HG03066 (cell line): ENCODE measurements around the gene SCGB1A1.
"Not testable (repeated sequence)": the region's sequence is repeated elsewhere in the genome, so short reads cannot be mapped to it uniquely, and the experiment has no call there.

Source experiments
- ATAC-seq: cut with Tn5 transposase; IDR thresholded peaks from one replicate; pipeline ENCODE4 v1.9.1; 2021; ENCODE audit warnings: low read depth; ENCODE audit not compliant: unreplicated experiment

SCGB1A1 gene, protein sequence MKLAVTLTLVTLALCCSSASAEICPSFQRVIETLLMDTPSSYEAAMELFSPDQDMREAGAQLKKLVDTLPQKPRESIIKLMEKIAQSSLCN

DNA sequence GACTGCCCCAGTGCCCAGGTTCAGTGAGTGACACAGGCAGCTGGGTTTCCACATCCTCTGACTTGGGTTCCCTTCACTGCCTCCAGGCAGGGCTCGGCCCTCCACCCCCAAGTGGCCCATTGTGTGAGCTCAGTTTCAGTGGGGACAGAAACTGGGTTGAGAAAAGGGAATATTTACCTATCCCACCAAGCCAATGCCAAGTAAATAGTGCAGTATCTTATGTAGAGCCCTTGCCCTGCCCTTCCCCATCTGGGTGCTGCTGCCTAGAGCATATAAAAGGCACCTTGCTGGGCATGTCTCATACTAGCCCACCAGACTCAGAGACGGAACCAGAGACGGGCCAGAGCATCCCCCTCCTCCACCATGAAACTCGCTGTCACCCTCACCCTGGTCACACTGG lies at the start of gene SCGB1A1:
TSS of gene SCGB1A1 (plus strand) at position 301 of the 400 bp plus-strand sequence. CDS start at position 364, 63 bp downstream.
- no peak for ATAC-seq

DNA sequence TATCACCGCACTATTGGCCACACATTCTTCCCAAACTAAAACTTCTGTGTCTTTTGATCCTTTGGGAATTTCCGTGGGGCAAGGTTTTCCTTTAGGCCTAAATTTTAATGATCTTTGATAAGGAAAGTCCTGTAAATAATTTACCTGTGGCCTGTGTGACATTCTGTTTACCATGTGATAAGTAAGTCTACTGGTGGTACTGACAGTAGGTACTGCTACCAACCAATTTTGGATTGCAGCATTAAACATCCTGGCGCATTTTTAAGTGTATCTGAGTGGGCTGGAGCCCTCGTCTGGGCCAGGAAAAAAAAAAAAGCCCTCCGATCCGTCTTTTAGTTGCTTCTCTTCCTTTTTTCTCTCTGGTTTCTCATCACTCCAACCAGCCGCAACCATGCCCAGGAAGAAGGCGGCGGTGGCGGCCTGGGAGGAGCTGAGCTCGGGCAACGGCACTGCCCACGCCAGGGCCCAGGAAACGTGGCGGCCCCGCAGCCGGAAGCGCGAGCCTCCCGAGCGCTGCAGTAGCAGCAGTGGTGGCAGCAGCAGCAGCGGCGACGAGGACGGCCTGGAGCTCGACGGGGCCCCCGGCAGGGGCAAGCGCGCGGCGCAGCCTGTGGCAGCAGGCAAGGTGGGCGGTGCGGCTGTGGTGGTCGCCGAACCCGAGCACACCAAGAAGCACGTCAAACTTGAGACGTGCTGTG lies 47.9 kb upstream of the SCGB1A1 start:
- ATAC-seq, result no peak

DNA sequence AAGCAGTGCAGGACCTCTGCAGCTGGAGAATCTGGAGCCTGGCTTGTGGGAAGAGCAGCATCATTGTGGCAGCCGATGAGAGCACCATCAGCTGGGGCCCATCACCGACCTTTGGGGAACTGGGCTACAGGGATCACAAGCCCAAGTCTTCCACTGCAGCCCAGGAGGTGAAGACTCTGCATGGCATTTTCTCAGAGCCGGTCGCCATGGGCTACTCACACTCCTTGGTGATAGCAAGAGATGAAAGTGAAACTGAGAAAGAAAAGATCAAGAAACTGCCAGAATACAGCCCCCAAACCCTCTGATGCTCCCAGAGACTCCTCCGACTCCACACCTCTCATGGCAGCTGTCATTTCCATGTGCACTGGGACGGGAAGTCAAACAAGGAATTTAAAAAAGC lies 46.0 kb upstream of the SCGB1A1 start:
- ATAC-seq, result no peak

DNA sequence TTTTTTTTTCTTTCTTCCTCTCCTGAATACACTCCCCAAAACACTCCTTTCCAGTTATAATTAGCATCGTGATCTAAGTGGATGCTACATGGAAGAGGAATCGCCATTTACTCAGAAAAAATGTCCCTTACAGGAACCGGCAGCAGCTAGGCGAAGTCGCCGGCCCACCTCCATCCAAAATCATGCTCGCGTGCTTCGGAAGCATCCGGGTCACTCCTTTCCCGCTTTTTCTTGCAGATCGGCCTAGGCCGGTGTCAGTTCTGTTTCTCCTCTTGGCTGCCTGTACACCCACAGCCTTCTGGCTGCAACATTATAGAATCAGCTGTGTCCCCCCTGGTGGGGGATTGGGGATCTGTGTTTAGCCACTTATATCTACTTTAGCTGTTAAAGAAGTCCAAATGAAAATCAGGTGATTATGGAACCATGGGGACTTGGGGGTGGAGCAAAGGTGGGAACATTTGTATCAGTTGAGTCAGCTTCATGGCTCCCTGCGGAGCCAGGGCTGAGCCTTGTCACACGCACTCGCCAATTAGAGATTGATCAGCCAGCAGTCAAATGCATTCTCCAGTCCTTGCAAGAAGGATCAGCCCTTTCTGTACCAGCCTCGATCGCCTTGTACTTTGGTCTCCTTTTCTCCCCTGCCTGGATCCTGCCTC lies 45.2 kb upstream of the SCGB1A1 start:
- no peak for ATAC-seq

DNA sequence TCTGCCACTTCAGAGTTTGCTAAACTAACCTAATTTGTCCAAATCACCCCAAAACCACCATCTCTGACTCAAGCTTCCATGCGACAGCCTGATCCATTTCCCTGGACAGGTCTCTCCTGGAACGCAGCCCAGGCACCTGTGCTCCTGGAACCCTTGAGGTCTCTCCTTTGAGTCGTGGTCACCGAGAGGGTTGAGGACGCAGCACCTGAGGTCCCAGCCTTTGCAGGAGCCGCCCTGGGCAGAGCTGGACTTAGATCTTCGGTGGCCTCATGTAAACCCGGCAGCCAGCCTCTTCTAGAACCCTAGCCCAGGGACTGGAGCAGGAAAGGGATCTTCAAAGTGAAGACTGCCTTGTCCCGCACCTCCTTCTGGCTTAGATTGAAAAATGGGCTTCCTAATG lies 44.0 kb upstream of the SCGB1A1 start:
- no peak for ATAC-seq

DNA sequence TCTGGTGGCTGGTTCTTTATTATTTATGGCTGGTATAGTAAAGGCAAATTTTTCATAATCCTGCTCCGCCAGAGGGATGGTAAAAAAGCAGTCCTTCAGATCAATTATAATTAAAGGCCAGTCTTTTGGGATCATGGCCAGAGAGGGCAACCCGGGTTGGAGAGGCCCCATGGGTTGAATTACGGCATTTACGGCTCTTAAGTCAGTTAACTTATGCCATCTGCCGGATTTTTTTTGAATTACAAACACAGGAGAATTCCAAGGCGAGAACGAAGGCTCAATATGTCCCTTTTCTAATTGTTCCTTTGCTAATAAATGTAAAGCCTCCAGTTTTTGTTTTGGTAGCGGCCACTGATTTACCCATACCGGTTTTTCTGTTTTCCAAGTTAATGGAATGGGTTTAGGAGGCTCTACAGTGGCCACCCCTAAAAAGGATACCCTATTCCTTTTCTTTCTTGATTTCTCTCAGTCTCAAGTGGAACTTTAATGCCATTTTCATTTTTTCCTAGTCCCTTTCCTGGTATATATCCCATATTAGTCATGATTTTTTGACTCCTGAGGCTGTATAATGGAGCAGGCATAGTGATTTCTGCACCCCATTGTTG lies 40.3 kb upstream of the SCGB1A1 start:
- ATAC-seq, result not testable (repeated sequence)

DNA sequence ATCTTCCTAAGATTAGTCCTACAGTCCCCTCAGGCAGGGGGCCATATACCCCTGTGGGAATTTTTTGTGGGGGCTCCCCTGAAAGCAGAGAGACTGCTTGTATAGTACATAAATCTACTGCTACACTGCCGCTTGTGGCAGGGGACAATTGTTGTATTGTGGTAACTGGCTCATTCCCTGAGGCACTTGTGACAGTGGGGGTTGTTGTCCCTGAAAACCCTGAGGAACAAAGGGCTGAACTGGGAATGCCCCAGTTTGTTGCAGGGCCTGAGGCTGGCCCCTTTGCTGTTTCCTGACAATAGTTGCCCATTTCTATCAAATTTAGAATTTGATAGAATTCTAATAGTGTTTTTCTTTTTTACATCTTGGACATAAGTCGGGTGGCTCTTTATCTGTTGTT lies 39.2 kb upstream of the SCGB1A1 start:
- not testable (repeated sequence) for ATAC-seq

DNA sequence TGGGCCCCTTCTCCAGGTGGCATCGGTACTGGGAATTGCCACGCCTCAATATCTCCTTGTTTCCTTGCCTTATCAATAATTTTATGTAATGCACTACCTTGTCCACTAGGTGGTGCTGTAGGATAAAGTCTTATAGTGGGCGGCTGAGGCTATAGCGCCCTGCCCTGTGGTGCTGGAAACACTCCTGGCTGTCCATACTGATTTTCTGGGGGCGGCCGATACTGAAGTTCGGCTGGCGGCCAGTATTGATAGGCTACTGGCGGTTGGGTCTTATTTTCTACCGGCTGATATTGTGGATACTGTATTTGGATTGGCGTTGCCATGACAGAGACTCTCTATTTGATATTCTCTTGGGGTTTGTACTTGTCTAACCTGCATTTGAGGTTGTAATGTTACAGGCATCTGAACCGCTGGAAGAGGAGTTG lies 38.0 kb upstream of the SCGB1A1 start:
- not testable (repeated sequence) for ATAC-seq

DNA sequence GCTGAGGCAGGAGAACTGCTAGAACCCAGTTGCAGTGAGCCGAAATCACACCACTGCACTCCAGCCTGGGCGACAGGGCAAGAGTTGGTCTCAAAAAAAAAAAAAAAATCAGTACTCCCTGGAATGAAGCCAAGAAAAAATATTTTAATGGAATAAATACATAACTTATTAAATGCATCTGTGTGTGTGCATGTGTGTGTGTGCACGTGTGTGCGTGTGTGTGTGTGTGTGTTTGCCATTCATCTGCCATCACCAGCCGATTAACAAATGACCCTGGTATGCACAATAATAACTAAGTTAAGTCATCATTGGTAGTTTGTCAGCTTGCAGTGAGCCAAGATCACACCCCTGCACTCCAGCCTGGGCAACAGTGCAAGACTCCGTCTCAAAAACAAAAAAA lies 35.0 kb upstream of the SCGB1A1 start:
- ATAC-seq, result no peak

DNA sequence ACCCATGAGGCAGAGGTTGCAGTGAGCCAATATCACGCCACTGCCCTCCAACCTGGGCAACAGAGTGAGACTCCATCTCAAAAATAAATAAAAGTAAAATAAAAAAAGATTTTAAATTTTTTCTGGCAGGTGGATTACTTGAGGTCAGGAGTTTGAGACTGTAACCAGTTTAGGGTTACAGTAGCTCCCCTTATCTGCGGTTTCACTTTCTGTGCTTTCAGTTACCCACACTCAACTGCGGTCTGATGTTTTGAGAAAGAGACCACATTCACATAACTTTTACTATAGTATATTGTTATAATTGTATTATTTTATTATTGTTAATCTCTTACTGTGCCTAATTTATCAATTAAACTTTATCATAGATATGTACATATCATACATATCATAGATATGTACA lies 32.8 kb upstream of the SCGB1A1 start:
- ATAC-seq, result not testable (repeated sequence)

DNA sequence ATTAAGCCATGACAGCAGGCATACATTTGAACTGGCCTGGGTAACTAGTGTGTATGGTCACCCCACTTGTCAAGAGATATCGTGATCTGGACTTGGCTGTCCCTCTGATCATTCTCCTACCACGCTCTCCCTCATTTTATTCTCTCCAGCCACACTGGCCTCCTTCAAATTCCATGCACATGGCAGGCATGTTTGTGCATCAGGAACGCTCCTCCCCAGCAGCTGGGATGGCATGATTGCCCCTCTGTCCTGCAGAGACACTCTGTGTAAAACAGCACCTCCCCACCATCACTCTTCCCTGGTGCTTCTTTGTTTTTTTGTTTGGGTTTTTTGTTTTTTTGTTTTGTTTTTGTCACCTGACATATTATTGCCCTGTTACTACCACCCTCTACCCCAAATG lies 31.5 kb upstream of the SCGB1A1 start:
- no peak for ATAC-seq

DNA sequence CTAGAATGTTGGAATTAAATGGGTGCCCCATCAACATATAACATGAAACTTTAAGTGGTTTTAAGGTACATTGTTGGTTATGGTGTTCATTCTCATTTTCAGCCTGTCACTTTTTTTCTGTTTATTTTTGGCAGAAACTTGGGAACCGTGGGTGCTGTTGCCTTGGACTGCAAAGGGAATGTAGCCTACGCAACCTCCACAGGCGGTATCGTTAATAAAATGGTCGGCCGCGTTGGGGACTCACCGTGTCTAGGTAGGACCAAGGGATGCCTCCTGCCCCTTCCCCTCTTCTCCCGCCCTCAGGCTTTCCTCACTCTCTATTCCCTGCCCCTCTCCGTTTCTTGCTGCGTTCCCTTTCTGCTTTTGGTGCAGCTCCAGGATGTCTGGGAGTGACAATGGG lies 29.8 kb upstream of the SCGB1A1 start:
- ATAC-seq, result no peak

DNA sequence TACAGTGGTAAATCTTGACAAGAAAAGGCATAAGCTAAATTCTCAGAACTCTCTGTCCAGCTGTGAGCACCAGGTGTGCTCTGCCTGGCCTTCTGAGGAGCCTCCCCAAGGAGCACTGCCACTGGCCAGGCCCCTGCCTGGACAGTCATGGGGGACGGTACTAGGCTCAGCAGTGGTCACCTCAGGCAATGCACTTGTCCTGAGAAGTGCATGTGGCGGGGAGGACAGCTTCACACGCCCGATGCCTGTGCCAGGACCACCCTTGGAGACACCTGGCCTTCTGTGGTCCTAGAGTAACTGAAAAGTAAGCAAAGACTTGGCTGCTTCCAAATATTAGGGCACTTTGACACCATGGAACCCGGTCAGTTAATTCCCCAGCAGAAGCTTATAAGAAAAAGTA lies 28.6 kb upstream of the SCGB1A1 start:
- ATAC-seq, result no peak

DNA sequence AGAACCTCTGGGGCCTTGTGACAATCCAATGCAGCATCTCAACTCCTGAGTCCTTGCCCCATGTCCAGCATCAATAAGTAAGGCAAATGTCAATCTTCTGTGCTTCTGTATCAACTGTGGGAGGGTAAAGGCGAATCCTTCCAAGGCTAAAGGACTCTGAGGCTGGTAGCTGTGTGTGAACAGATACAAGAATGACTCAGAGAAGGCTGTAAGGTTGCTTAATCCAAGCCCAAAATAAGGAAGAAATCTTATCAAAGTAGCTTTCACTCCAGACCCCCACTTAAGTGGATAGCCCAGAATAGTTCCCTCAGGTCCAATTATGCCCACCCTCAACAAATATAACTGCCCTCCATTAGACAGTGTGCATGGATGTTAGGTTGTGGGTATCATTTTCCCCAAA lies 28.1 kb upstream of the SCGB1A1 start:
- ATAC-seq, result no peak

DNA sequence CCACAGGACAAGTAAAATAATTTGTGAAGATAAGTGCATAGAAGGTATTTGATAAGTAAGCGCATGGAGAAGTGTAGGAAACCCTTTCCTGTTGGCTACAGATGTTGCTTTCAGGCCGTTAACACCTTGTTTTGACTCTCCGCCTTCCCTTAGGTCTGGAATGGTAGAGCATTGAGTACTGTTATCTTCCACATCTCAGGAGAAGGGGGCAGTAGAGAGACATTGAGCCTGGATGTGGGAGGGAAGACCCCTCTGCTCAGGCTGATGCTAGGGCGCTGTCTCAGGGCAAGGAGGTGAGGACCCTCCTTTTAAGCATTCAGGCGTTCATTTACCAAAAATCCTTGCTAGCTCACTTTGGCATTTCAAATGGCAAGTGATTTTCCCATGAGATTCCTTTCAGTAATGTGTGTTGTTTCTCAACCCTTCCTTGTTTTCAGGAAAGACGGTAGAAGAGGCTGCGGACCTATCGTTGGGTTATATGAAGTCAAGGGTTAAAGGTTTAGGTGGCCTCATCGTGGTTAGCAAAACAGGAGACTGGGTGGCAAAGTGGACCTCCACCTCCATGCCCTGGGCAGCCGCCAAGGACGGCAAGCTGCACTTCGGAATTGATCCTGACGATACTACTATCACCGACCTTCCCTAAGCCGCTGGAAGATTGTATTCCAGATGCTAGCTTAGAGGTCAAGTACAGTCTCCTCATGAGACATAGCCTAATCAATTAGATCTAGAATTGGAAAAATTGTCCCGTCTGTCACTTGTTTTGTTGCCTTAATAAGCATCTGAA lies 27.0 kb upstream of the SCGB1A1 start:
- ATAC-seq, result no peak

DNA sequence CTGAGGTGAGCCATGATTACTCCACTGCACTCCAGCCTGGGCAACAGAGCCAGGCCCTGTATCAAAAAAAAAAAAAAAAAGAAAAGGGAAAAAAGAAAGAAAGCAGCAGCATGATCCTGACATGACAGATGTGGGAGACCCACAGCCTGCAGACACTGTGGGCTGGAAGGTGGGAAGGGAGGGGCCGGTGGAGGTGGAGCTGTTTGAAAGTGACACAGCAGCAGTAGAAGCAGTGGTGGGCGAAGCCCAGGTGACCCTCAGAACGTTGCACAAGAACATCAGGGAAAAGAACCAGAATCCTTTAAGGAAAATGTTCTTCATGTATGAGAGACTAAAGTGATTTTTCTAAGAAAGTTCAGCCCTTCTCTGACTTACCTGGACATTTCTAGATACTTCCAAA lies 26.3 kb upstream of the SCGB1A1 start:
- ATAC-seq, result no peak

DNA sequence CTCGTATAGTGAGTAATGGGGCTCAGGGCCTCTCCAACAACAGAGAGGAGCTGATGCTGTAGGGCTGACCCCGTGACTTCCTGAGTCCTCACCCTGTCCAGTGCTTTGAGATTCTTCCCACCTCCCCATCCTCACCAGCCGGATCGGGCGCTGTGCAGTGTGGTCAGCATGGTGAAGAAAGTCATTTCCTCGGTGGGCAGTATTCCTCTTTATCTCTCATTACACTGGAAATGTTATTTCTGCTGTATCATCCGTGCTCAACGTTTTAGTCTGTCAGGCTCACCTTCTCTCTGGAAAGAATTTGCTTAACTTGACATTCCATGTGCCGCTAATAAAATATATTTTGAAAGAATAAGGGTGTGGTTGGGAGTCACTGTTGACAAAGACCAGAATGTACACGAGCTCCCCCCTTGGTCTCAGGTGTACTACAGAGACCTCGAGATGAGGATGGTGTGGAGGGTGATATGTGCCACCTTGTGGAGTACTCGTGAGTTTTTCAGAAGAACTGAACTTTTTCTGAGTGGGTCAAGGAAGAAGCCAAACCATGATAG lies 25.7 kb upstream of the SCGB1A1 start:
- ATAC-seq, result no peak

DNA sequence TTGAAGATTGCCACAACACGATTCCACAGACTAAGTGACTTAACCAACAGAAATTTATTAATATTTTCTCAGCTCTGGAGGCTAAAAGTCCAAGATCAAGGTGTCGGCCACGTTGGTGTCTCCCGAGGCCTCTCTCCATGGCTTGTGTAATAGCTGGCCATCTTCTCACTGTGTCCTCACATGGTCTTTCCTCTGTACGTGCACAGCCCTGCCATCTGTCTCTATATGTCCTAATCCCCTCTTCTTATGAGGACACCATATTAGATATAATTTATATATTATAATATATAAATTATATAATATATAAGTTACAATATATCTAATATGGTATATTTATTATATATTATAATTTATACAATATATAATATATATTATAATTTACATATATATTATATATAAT lies 25.1 kb upstream of the SCGB1A1 start:
- ATAC-seq, result no peak

DNA sequence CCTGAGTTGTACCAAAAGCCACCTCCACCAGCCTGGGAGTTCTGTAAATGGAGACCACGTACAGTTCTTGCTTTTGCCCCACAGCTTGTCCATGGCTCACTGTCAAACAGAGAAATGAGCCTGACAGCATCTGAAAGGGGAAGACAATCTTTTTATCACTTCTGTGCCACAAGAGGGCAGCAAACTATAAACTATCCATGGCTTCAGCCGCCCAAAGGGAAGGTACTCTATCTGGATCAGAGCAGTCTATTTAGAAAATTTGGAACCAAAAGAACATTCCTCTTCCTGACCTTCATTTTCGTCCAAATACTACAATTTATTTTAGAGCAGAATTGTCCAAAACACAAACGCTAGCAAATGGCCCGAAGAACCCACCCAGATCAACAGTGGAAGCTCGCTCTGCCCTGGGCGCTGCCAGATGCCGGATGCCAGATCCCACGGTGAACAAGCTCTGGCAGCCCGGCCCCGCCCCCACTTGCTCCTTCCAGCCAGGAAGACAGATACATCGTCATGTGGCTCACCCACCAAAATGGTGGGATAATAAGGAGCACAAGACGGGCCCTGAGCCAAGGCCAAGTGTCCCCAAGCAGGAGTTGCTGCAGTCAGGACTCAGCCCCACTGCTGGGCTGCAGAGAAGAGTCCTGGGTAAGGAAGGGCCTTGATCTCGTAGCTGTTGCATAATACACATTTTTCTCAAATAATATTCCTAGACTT lies 23.9 kb upstream of the SCGB1A1 start:
- ATAC-seq, result no peak
